ENCODE results near the gene MACO1. TPM values are rescaled to one million over a fixed set of nuclear protein-coding genes. Genes with fewer than 3 reads are reported as not detected.

The MACO1 gene
- total RNA-seq, 4 donors from 2014 or later, result 16.2 to 23.2 (median 19.5) TPM

- intact Hi-C loops (cut with DNase I), result no loop called here
- Histone ChIP-seq H3K4me1 (peaks cover 42 to 60% (median 49%) of the 10 kb centered on the region in 4 donors), H3K27ac (replicated peaks in 1 of 4) (peak overlapping the region; percentile 86 to 94 (median 90)), H3K4me3 (peak overlapping the region; percentile 78 to 96 (median 82)), H3K27me3 (no peaks in the 10 kb centered on the region), H3K9me3 (no peaks in the 10 kb centered on the region), H3K36me3 (no peaks in the 10 kb centered on the region)
- no peak for DNase-seq (ENCODE audit: extremely low spot score)
- TF ChIP-seq CTCF (IDR thresholded peaks at IDR 0.05), result no peak
- no peak for TF ChIP-seq POLR2AphosphoS5 (IDR thresholded peaks at IDR 0.05)
- TF ChIP-seq EP300 (IDR thresholded peaks at IDR 0.05), result no peak
- no peak for TF ChIP-seq POLR2A (IDR thresholded peaks at IDR 0.05; ENCODE audit: low read depth)
- 49% methylated on average over 5 of the region's 6 CpGs for WGBS
Measured at GRCh38 chr1:25544819-25545218, 114.1 kb downstream of the MACO1 start.

- intact Hi-C loops (cut with DNase I), result no loop called here
- DNase-seq (ENCODE audit: extremely low spot score), result no peak
- Histone ChIP-seq H3K36me3 (no peaks in the 10 kb centered on the region), H3K9me3 (no peaks in the 10 kb centered on the region), H3K4me3 (no peak overlapping the region), H3K4me1 (peaks cover 51 to 70% (median 59%) of the 10 kb centered on the region in 4 donors), H3K27ac (replicated peaks in 1 of 4) (no peak overlapping the region), H3K27me3 (no peaks in the 10 kb centered on the region)
- WGBS, result 78% methylated on average over 2 of the region's 3 CpGs
- TF ChIP-seq POLR2AphosphoS5 (IDR thresholded peaks at IDR 0.05) (no peak), POLR2A (IDR thresholded peaks at IDR 0.05; ENCODE audit: low read depth) (no peak), CTCF (IDR thresholded peaks at IDR 0.05) (no peak), EP300 (IDR thresholded peaks at IDR 0.05) (no peak)
Measured at GRCh38 chr1:25545767-25546166, 115.1 kb downstream of the MACO1 start.

GRCh38 chr1:25546193-25546592 lies 115.5 kb downstream of the MACO1 start:
- Histone ChIP-seq H3K36me3 (no peaks in the 10 kb centered on the region), H3K4me3 (no peak overlapping the region), H3K4me1 (peaks cover 56 to 74% (median 63%) of the 10 kb centered on the region in 4 donors), H3K27ac (replicated peaks in 1 of 4) (no peak overlapping the region), H3K27me3 (no peaks in the 10 kb centered on the region), H3K9me3 (no peaks in the 10 kb centered on the region)
- DNase-seq (ENCODE audit: extremely low spot score), result no peak
- intact Hi-C loops (cut with DNase I), result no loop called here
- TF ChIP-seq EP300 (IDR thresholded peaks at IDR 0.05) (no peak), POLR2AphosphoS5 (IDR thresholded peaks at IDR 0.05) (no peak), POLR2A (IDR thresholded peaks at IDR 0.05; ENCODE audit: low read depth) (no peak), CTCF (IDR thresholded peaks at IDR 0.05) (no peak)
- 80% methylated on average over 1 of the region's 1 CpG for WGBS

GRCh38 chr1:25548601-25549000 lies 117.9 kb downstream of the MACO1 start:
- Histone ChIP-seq H3K27me3 (no peaks in the 10 kb centered on the region), H3K4me1 (peaks cover 66 to 82% (median 78%) of the 10 kb centered on the region in 4 donors), H3K9me3 (no peaks in the 10 kb centered on the region), H3K27ac (replicated peaks in 1 of 4) (peak overlapping the region in 1 of 4 donors; percentile 20), H3K4me3 (no peak overlapping the region), H3K36me3 (no peaks in the 10 kb centered on the region)
- no peak for DNase-seq (ENCODE audit: extremely low spot score)
- 85% methylated on average over 4 of the region's 4 CpGs for WGBS
- intact Hi-C loops (cut with DNase I), result no loop called here
- TF ChIP-seq POLR2A (IDR thresholded peaks at IDR 0.05; ENCODE audit: low read depth) (no peak), CTCF (IDR thresholded peaks at IDR 0.05) (no peak), EP300 (IDR thresholded peaks at IDR 0.05) (no peak)

All from esophagus muscularis mucosa (tissue), 4 donors.